Inferior parietal cortex (tissue), 1 donor: ENCODE results near the gene GALNT10.

Experiments used
- DNase-seq: peaks from one replicate; pipeline ENCODE4 v3.0.0-alpha.2; 2016; ENCODE audit errors: extremely low spot score

Gene GALNT10

GRCh38 chr5:154179846-154180710 lies 10.5 kb upstream of the GALNT10 start:
- DNase-seq = peak; percentile 80

GRCh38 chr5:154181161-154181560 lies 9.4 kb upstream of the GALNT10 start:
- no peak for DNase-seq

GRCh38 chr5:154189256-154189818 lies 1.2 kb upstream of the GALNT10 start:
- no peak for DNase-seq

- DNase-seq = peak; percentile 58
Observed at GRCh38 chr5:154189819-154190594, 526 bp upstream of the GALNT10 start.

DNA sequence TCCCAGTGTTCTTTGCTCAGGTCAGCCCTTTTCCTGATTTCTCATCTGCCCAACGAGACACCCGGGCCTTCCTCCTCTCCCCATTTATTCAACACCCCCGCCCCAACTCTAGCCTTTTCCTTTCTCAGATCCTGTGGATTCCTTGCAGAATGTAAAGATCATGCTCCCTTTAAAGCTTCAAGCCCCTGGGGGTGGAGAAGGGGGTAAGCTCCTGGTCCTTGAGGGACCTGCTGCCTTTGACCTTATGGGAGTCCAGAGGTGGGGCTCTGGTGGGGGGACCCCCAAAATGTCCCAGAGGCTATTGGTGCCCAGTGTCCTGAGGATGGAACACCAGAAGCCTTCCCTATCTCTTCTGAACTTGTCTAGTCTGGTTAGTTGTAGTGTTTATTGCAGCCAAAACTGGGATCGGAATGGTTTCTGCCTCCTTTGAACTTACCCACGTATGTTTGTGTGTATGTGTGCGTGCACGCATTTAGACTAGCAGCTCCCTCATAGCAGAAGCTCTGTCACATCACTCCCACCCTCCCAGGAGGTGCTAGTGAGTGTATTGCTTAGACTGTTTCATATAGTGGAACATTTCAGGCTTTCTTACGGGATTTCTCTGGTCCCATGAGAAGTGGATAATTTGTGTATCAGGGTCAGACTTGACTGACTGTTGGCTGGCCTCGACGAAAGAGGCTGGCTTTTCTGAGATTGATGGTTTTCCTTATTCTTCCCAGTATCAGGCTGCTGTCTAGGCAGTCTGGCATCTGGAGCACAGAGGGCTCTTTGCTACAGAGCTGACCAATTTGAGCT lies 1.1 kb downstream of the GALNT10 start:
- peak; percentile 39 for DNase-seq

GRCh38 chr5:154193283-154193682 lies 2.8 kb downstream of the GALNT10 start:
- peak; percentile 70 for DNase-seq

GRCh38 chr5:154193701-154194121 lies 3.2 kb downstream of the GALNT10 start:
- DNase-seq = no peak

GRCh38 chr5:154194345-154195329 lies 4.1 kb downstream of the GALNT10 start:
- DNase-seq = no peak

GRCh38 chr5:154196281-154196680 lies 5.7 kb downstream of the GALNT10 start:
- no peak for DNase-seq

DNA sequence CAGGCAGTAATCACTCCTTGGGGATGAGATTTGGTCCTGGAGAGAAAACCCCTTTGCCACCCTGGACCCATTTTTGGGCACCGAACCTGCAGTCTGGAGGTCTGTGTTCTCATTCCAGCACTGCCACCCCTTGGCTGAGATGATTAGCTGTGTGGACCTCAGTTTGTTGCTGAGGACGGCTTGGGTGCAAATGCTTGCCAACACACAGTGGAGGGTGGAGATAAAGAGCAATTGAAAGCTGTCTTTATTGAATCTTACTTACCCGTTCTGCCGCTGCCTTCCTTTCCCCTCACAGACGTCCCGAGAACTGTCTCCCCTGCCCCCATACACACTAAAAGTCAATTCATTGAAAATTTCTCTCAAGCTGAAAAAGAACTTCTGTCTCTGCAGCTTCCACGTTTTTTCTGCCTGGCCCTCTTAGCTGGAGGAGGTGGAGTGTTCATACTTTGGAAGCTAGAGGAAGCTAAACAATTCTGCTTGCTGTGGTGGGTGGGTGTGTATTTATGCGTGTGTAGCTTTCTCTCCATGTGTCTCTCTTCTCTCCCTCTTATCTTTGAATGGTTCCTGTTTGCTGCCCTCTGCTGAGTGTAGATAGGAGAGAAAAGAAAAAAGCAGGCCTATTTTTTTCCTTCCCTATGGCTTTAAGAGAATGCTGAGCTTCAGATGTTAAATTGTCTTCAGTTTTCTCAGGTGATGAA lies 6.6 kb downstream of the GALNT10 start:
- DNase-seq = peak; percentile 60

GRCh38 chr5:154197801-154198491 lies 7.4 kb downstream of the GALNT10 start:
- no peak for DNase-seq

GRCh38 chr5:154198611-154199230 lies 8.2 kb downstream of the GALNT10 start:
- no peak for DNase-seq

DNA sequence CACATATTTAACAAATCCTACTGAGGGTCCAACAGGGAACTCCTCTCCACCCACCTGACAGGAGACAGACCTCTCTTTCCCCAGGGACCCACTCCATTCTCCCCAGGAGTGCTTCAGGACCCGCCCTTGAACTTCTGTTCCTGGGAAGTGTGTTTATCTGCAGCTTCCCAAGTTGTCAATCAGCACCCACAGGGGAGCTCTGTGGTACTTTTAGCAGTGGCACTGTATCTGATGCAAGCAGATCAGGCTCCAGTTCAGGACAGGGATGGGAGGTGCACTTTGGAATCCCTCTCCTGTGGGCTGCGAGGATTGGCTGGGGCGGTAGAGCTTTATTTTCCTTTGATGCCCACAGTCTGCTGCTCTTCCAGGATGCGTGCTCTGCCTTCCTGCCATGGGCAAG lies 8.7 kb downstream of the GALNT10 start:
- no peak for DNase-seq

DNA sequence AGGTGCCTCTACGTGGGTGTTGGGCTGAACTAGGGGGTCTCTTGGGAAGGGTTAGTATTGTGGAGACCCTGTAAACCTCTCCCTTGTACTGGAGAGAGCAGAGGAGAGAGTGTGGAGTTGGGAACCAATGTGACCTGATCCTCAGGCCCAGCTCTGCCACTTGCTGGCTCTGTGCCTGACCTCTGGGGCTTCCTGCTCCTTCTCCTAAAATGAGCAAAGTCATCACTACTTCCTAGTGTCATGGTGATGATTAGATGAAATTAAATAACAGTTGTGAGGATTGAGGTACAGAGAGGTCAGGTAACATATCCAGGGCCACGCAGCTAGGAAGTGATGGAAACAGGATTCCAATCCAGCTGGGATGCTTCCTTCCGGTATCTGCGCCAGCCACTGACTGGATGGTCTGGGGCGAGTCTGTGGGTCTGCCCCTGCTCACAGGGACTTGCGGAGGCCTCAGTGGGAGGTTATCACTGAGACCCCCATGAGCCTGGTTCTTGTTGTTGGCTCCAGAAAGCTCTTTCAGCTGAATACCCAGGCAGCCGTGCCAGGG lies 9.2 kb downstream of the GALNT10 start:
- no peak for DNase-seq

DNA sequence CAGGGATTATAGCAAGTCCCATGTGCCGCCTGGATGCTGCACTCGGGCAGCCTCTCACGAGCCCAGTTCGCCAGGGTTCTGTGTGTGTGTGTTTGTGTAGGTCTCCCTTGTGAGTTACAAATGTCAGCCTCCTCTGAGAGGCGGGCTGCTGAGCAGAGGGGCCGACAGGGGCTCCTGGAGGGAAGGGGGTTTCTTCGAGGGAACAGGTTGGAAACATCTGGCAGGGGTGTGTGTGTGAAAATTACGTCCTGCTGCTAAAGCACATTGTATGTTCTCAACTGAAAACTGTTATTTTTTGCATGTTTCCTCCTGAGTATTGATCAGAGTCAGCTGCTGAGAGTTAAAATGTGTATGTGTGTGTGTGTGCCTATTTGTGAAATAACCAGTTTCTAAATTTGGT lies 9.7 kb downstream of the GALNT10 start:
- DNase-seq = no peak

DNA sequence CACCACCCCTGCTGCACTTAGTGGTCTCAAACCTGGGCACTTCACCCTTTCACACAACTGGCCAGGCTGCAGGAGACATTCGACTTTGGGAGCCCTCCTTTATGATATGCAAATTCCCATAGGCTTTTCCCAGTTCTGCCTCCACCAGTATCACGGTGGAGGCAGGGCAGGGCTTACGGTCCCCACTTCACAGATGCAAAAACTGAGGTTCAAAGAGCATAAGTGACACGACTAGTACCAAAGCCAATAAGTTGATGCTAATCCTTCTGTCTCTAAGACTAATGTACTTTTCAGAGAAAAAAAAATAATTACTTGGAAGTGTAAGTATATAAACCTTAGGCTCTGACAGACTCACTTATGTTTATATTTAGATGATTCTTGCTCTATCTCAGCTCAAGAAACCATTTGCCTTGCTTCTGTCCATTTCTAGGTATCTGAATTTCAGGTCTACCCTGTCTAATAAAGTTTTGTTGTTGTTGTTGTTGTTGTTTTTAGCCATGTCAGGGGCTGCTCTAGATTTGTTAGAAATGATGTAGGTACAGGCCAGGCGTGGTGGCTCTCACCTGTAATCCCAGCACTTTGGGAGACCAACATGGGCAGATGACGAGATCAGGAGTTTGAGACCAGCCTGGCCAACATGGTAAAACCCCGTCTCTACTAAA lies 10.7 kb downstream of the GALNT10 start:
- DNase-seq = no peak

- no peak for DNase-seq
Observed at GRCh38 chr5:154202379-154203260, 12.1 kb downstream of the GALNT10 start.
